HepG2 (cell line): ENCODE results near the gene NTRK2.
"Not testable (repeated sequence)": the region's sequence is repeated elsewhere in the genome, so short reads cannot be mapped to it uniquely, and the experiment has no call there.

Source experiments
- STAT5B ChIP-seq: sonication (generic); formaldehyde crosslinking; IDR thresholded peaks from 2 replicates; pipeline ENCODE4 v1.4.0; 2020; ENCODE audit warnings: missing genetic modification reagents
- ZNF790 ChIP-seq: sonication (generic); formaldehyde crosslinking; IDR thresholded peaks from 2 replicates; pipeline ENCODE4 v1.8.0; 2022; ENCODE audit warnings: missing genetic modification reagents, mild to moderate bottlenecking, borderline replicate concordance
- TF ChIP-seq, protein P1 (sequence below): sonication (generic); formaldehyde crosslinking; IDR thresholded peaks from 2 replicates; pipeline ENCODE4 v1.4.0; 2020; ENCODE audit warnings: missing genetic modification reagents

DNA sequence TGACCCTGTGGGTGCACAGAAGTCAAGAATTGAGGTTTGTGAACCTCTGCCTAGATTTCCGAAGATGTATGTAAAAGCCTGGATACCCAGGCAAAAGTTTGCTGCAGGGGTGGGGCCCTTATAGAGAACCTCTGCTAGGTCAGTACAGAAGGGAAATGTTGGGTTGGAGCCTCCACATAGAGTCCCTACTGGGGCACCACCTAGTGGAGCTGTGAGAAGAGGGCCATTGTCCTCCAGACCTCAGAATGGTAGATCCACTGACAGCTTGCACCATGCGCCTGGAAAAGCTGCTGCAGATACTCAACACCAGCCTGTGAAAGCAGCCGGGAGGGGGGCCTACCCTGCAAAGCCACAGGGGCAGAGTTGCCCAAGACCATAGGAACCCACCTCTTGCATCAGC is 399.9 kb downstream of the NTRK2 start:
- not testable (repeated sequence) for TF ChIP-seq STAT5B, ZNF790 (CRISPR knock-in tag)
- TF ChIP-seq, protein P1, sequence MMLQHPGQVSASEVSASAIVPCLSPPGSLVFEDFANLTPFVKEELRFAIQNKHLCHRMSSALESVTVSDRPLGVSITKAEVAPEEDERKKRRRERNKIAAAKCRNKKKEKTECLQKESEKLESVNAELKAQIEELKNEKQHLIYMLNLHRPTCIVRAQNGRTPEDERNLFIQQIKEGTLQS (CRISPR knock-in tag) = not testable (repeated sequence)
